H1 (cell line): ENCODE results near the gene ZNF281. TPM values are rescaled to one million over a fixed set of nuclear protein-coding genes. Genes with fewer than 3 reads are reported as not detected.

Experiments
- PHF8 ChIP-seq: fragments of 200-600 bp; sonication (generic); conservative IDR thresholded peaks from 2 replicates; pipeline ENCODE4 v1.7.1; 2012; ENCODE audit warnings: low read depth, mild to moderate bottlenecking, inconsistent platforms, low read length, moderate library complexity
- SIX5 ChIP-seq: IDR thresholded peaks from 2 replicates; pipeline ENCODE4 v1.6.1; 2011; ENCODE audit warnings: mild to moderate bottlenecking, low read depth, low read length
- USF2 ChIP-seq: IDR thresholded peaks from 2 replicates; pipeline ENCODE4 v1.6.1; 2011; ENCODE audit warnings: low read length, improper control_type of control experiment
- polyA plus RNA-seq, 7 experiments: library from polyadenylated mRNA; depleted of rRNA in 3 of 7; stranded (reverse) in 5 of 7; unstranded in 2 of 7; fragments of >200 nt in 5 of 7; fragments of 200-250 nt in 2 of 7; gene quantifications; 1 replicate in 5 of 7; 2 replicates in 1 of 7; 4 replicates in 1 of 7; pipeline versions ENCODE4 v1.2.1 to v1.2.3, GENCODE V29; 2011 to 2013; ENCODE audit warnings: missing spikeins in 2 of 7, mixed read lengths in 2 of 7
- total RNA-seq: library from RNA; stranded (reverse); fragmentation: NEBNext Ultra II Directional; extraction: Animal tissue kit (Norgen Biotek cat#: 25700); gene quantifications from 2 replicates; pipeline ENCODE4 v1.2.1, GENCODE V29; 2021

Gene ZNF281
- total and polyA plus RNA-seq, 2 of the 8 experiments (the other 6 are each of a cell fraction or from before 2014, with no cell fraction given) = 19.5 to 61.4 TPM

- no peak for TF ChIP-seq PHF8
- no peak for TF ChIP-seq SIX5
- no peak for TF ChIP-seq USF2
These were observed 13.4 kb upstream of the ZNF281 start (continued) for GRCh38 chr1:200423235-200423634.
